Psoas muscle (tissue), 8 donors: ENCODE measurements around the gene OR4X2. TPM values are rescaled to one million over a fixed set of nuclear protein-coding genes. Genes with fewer than 3 reads are reported as not detected.
"Not testable (repeated sequence)": the region's sequence is repeated elsewhere in the genome, so short reads cannot be mapped to it uniquely, and the experiment has no call there.

Experiments
- ATAC-seq, 4 donors: fragments of 200-7000 bp; cut with Tn5 transposase; one replicate each; pipeline ENCODE4 v1.9.1; 2020; ENCODE audit warnings: moderate library complexity in 3 of 4, mild to moderate bottlenecking in 2 of 4
- DNase-seq, 2 donors: peaks; one replicate each; pipeline ENCODE4 v3.0.0-alpha.2; 2020
- H3K27ac ChIP-seq: fragments of 200-600 bp; one replicate; pipeline ENCODE4 v1.8.0; 2022
- H3K27me3 ChIP-seq, 3 donors: fragments of 200-600 bp in 1 of 3; one replicate each; pipeline versions ENCODE4 v1.6.1 to v1.8.0; 2013 to 2022; ENCODE audit warnings: low read length in 2 of 3, mild to moderate bottlenecking in 2 of 3, moderate library complexity in 1 of 3; ENCODE audit not compliant: insufficient read depth in 3 of 3
- H3K36me3 ChIP-seq, 2 donors: fragments of 200-600 bp in 1 of 2; one replicate each; pipeline versions ENCODE4 v1.6.1 to v1.8.0; 2013 to 2022; ENCODE audit warnings: low read depth in 1 of 2, mild to moderate bottlenecking in 1 of 2, moderate library complexity in 1 of 2; ENCODE audit not compliant: insufficient read depth in 1 of 2
- H3K4me1 ChIP-seq: fragments of 200-600 bp; one replicate; pipeline ENCODE4 v1.8.0; 2022
- H3K4me3 ChIP-seq: fragments of 200-600 bp; one replicate; pipeline ENCODE4 v1.8.0; 2022; ENCODE audit warnings: mild to moderate bottlenecking
- H3K9me3 ChIP-seq: fragments of 200-600 bp; one replicate; pipeline ENCODE4 v1.8.0; 2022
- CTCF ChIP-seq: fragments of 200-600 bp; IDR thresholded peaks from one replicate; pipeline ENCODE4 v1.8.0; 2022; ENCODE audit warnings: antibody characterized with exemption
- WGBS, 3 donors: extraction: QIAGEN DNeasy Blood & Tissue Kit; methylation state at CpG; one replicate each; pipeline versions ENCODE4 v1.1.6 to v1.1.7; 2013; 5-methylcytosine and 5-hydroxymethylcytosine counted together
- intact Hi-C, 2 donors: fragments of 100-400 bp; cut with DNase I; formaldehyde crosslinking; loops; one replicate each; pipeline versions ENCODE4 v1.11.0 to v1.14.2; 2022
- long read RNA-seq, 2 donors: library from polyadenylated mRNA; unstranded; transcript quantifications; one replicate each; pipeline ENCODE4 v2.0.0, GENCODE V29; 2021
- polyA plus RNA-seq, 3 donors: library from polyadenylated mRNA; stranded (reverse); fragments of 200-250 nt; gene quantifications; one replicate each; pipeline ENCODE4 v1.2.3, GENCODE V29; 2013
- total RNA-seq, 4 donors: library from RNA; stranded (reverse); fragmentation: NEBNext Ultra II Directional in 2 of 4; extraction: Animal tissue kit (Norgen Biotek cat#: 25700) in 2 of 4; gene quantifications; one replicate each; pipeline versions ENCODE4 v1.2.1 to v1.2.4, GENCODE V29; 2021 to 2023
- donor health status: healthy with polysubstance abuse.
- donor health status: DM: no; HTN: no; CAD: no; lungs with moderate emphysema.
- donor health status: Bipolar disorder and iron deficiency.
- donor health status: healthy.
- donor health status: DM: yes; HTN: yes; CAD: no.
- donor health status: DM: no; HTN: no; CAD: no.
- donor health status: DM: no; HTN: no; CAD: no.
- donor health status: DM: yes; HTN: yes; CAD: no.

OR4X2 gene
- total RNA-seq (not detected), polyA plus RNA-seq (not detected)
- long read RNA-seq, donor 1, result 0 reads
- long read RNA-seq, donor 2, result 0 reads

- no peak within 1 kb of the TSS for H3K4me3 ChIP-seq
- ATAC-seq, result no peak
- intact Hi-C loops, result no loop called here
- no peak within 1 kb of the TSS for H3K27ac ChIP-seq
- no peaks in the 10 kb centered on the region for H3K4me1 ChIP-seq
- no peaks in the 10 kb centered on the region for H3K27me3 ChIP-seq
- peaks cover 18% of the 10 kb centered on the region for H3K9me3 ChIP-seq
- H3K36me3 ChIP-seq, result no peaks in the 10 kb centered on the region
- TF ChIP-seq CTCF, result no peak
- DNase-seq, result no peak
Observed at GRCh38 chr11:48244804-48245203, at the start of gene OR4X2. Gene OR4X2 (plus strand): TSS chr11:48245104. CDS start chr11:48245104, 0 bp downstream.

GRCh38 chr11:48207881-48208280 lies 37.0 kb upstream of the OR4X2 start:
- intact Hi-C loops, result no loop called here
- Histone ChIP-seq H3K36me3 (no peaks in the 10 kb centered on the region), H3K4me1 (no peaks in the 10 kb centered on the region), H3K27ac (no peak overlapping the region), H3K4me3 (no peak overlapping the region), H3K27me3 (no peaks in the 10 kb centered on the region), H3K9me3 (no peaks in the 10 kb centered on the region)
- WGBS, 3 donors, result 84 to 88% (median 85%) methylated on average over 2 of the region's 2 CpGs
- DNase-seq (no peak), ATAC-seq (no peak)
- no peak for TF ChIP-seq CTCF

- ATAC-seq (no peak), DNase-seq (no peak)
- Histone ChIP-seq H3K9me3 (no peaks in the 10 kb centered on the region), H3K4me1 (no peaks in the 10 kb centered on the region), H3K36me3 (no peaks in the 10 kb centered on the region), H3K27ac (no peak overlapping the region), H3K27me3 (no peaks in the 10 kb centered on the region), H3K4me3 (no peak overlapping the region)
- no peak for TF ChIP-seq CTCF
- intact Hi-C loops, result no loop called here
- WGBS, 3 donors, result 19 to 23% (median 20%) methylated on average over 7 of the region's 7 CpGs
Observed at GRCh38 chr11:48210052-48210451, 34.9 kb upstream of the OR4X2 start.

GRCh38 chr11:48216510-48216909 lies 28.4 kb upstream of the OR4X2 start, which contains the start of gene OR4B1:
Gene OR4B1 (plus strand): TSS chr11:48216810. CDS start chr11:48216810, 0 bp downstream.
- Histone ChIP-seq H3K9me3 (no peaks in the 10 kb centered on the region), H3K36me3 (no peaks in the 10 kb centered on the region), H3K27ac (no peak within 1 kb of the TSS), H3K4me3 (no peak within 1 kb of the TSS), H3K27me3 (peaks cover 0 to 4% (median 0%) of the 10 kb centered on the region in 3 donors), H3K4me1 (no peaks in the 10 kb centered on the region)
- intact Hi-C loops, result no loop called here
- no peak for DNase-seq
- TF ChIP-seq CTCF, result no peak
- no peak for ATAC-seq
- 35 to 71% (median 52%) methylated on average over 2 of the region's 2 CpGs for WGBS, 3 donors

- Histone ChIP-seq H3K9me3 (no peaks in the 10 kb centered on the region), H3K27ac (no peak overlapping the region), H3K36me3 (no peaks in the 10 kb centered on the region), H3K4me3 (no peak overlapping the region), H3K27me3 (no peaks in the 10 kb centered on the region), H3K4me1 (no peaks in the 10 kb centered on the region)
- DNase-seq (no peak), ATAC-seq (no peak)
- WGBS, 3 donors, result 82 to 86% (median 85%) methylated on average over 12 to 18 of the region's 18 CpGs
- no peak for TF ChIP-seq CTCF
- intact Hi-C loops, result no loop called here
Observed at GRCh38 chr11:48228761-48229160, 16.1 kb upstream of the OR4X2 start.

GRCh38 chr11:48230057-48230456 lies 14.8 kb upstream of the OR4X2 start:
- DNase-seq, H3K9me3 ChIP-seq, H3K4me1 ChIP-seq, H3K27me3 ChIP-seq, H3K27ac ChIP-seq, intact Hi-C loops, H3K4me3 ChIP-seq, ATAC-seq, H3K36me3 ChIP-seq: not testable (repeated sequence)
- 82 to 89% (median 87%) methylated on average over 11 of the region's 11 CpGs for WGBS, 3 donors
